ENCODE measurements around the gene CEACAM18.
"Not testable (repeated sequence)": the region's sequence is repeated elsewhere in the genome, so short reads cannot be mapped to it uniquely, and the experiment has no call there.

The CEACAM18 gene

DNA sequence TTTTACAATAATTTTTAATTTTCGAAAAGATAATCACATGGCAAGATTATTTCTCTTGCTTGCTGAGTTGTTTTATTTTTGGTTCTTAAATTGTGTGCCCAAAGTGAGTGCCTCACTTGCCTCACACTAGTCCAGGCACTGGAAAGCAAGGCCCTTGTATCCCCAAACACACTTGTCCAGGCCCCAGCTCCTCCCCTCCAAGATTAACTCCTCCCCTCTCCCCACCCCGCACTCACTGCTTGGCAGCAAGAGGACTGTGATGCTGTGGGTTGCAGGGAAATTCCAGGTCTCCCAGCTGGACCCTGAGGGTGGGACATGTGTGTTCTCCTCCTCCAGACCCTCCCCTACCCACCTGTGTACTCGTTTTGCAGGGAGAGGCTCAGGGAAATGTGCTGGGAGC is 19.3 kb downstream of the CEACAM18 start:
- no peak for DNase-seq (ENCODE audit: low spot score)
- TF ChIP-seq, protein P1, sequence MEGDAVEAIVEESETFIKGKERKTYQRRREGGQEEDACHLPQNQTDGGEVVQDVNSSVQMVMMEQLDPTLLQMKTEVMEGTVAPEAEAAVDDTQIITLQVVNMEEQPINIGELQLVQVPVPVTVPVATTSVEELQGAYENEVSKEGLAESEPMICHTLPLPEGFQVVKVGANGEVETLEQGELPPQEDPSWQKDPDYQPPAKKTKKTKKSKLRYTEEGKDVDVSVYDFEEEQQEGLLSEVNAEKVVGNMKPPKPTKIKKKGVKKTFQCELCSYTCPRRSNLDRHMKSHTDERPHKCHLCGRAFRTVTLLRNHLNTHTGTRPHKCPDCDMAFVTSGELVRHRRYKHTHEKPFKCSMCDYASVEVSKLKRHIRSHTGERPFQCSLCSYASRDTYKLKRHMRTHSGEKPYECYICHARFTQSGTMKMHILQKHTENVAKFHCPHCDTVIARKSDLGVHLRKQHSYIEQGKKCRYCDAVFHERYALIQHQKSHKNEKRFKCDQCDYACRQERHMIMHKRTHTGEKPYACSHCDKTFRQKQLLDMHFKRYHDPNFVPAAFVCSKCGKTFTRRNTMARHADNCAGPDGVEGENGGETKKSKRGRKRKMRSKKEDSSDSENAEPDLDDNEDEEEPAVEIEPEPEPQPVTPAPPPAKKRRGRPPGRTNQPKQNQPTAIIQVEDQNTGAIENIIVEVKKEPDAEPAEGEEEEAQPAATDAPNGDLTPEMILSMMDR (IDR thresholded peaks at IDR 0.05; ENCODE audit: borderline replicate concordance, control extremely low read depth, extremely low read depth, insufficient read depth, missing control alignments) = no peak
- in situ Hi-C loops (cut with MboI; ENCODE audit: low sequenced_read_pairs, unreplicated experiment) = no loop called here

DNA sequence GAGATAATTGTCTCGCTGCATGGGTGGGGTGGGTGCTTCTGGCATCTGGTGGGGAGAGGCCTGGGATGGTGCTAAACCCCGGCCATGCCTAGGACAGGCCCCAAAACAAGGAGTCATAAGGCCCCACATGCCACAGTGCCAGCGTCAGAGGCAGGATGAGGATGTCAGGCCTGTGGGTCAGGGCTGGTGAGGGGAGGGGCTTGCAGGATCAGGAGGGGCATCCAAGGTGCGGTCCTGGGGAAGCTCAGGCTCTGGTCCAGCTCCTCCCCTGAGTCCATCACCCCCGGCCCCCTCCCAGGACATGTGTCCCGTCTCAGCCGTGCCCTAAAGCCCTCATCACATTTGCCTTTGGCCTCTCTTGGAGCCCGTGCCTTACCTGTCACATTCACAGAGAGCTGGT is 22.6 kb downstream of the CEACAM18 start:
- DNase-seq (ENCODE audit: low spot score); in situ Hi-C loops (cut with MboI; ENCODE audit: low sequenced_read_pairs, unreplicated experiment): not testable (repeated sequence)

DNA sequence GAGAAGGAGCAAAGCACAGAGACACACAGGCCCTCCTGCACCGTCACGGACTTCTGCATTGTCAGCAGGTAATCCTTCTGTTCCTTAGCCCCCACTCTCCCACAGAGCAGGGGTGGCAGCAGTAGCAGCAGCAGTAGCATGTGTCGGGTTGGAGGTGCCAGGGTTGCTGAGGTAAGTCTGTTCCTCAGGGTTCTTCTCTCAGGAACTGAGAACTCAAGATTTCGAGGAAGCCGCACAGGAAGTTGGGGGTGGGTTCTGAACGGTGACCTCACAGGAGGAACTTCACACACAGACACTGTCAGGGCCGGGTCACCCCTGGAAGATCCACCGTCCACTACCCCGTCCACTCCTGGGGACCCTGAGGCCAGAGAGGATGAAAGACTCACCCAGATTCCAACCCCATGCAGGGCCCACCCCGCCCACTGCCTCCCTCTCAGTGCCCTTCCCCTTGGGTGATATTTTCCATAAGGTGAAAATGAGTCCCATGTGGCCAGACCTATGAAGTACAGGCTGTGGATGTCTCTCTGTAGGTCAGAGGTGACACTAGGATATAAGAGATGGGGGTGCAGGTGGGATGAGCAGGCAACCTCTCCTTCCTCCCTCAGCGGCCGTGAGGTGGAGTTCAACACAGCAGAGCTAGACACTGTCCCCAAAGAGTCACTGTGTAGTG is 23.4 kb downstream of the CEACAM18 start, which contains the start of gene SIGLEC12:
TSS of gene SIGLEC12 (minus strand) at position 207 of the 670 bp plus-strand sequence. CDS start at position 140, 67 bp downstream.
- in situ Hi-C loops (cut with MboI; ENCODE audit: low sequenced_read_pairs, unreplicated experiment) = no loop called here
- peak; percentile 41 for DNase-seq (ENCODE audit: low spot score)
- TF ChIP-seq, protein P1 (IDR thresholded peaks at IDR 0.05; ENCODE audit: borderline replicate concordance, control extremely low read depth, extremely low read depth, insufficient read depth, missing control alignments) = no peak

DNA sequence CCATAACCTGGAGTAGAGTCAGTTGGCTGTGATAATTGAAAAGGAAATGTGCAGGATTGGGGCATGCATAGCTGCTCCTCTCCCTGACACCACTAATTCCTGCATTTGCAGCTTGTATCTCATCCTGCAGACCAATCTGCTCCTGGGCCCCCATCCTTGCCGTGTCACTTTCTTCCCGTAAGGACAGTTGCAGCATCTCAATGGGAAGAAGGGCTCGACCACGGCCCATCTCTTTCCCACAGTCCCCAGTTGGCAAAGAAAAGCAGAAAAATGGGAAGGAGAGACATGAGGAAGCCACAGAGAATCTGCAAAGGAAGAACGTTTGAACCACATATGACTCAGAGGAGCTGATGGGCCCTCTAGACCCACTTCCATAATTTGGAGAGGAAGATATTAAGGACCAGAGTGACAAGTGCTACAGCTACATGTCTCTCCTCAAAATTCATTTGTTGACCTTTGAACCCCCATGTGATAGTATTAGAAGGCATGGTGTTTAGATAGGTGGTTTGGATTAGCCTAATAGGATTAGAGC is 25.0 kb downstream of the CEACAM18 start:
- DNase-seq (ENCODE audit: low spot score) = no peak
- TF ChIP-seq, protein P1 (IDR thresholded peaks at IDR 0.05; ENCODE audit: borderline replicate concordance, control extremely low read depth, extremely low read depth, insufficient read depth, missing control alignments) = no peak
- in situ Hi-C loops (cut with MboI; ENCODE audit: low sequenced_read_pairs, unreplicated experiment) = no loop called here

DNA sequence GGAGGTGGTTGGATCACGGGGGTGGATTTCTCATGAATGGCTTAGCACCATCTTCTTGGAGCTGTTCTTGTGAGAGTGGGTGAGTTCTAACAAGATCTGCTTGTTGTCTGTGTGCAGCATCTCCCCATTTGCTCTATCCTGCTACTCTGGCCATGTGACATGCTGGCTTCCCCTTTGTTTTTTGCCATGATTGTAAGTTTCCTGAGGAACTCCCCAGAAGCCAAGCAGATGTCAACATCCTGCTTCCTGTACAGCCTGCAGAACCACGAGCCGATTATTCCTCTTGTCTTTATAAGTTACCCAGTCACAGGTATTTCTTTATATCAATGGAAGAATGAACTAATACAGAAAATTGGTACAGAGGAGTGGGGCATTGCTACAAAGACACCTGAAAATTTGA is 25.6 kb downstream of the CEACAM18 start:
- in situ Hi-C loops (cut with MboI; ENCODE audit: low sequenced_read_pairs, unreplicated experiment) = no loop called here
- TF ChIP-seq, protein P1 (IDR thresholded peaks at IDR 0.05; ENCODE audit: borderline replicate concordance, control extremely low read depth, extremely low read depth, insufficient read depth, missing control alignments) = no peak
- DNase-seq (ENCODE audit: low spot score) = no peak

DNA sequence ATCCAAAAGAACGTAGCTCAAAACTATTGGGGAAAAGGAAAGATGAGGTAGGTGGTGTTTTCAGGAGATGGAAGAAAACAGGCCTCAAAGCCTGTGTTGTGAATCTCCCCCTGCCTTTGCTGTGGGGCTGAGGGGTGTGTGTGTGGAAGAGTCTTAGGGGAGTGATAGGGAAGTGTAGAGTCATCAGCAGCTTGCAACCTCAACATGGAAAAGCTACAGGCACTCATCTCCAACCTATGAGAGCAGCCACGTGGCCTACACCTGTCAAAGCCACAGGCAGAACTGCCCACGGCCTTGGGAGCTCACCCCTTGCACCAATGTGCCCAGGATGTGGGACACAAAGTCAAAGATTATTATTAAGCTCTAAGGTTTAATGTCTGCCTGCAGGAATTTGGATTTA is 27.6 kb downstream of the CEACAM18 start:
- no peak for DNase-seq (ENCODE audit: low spot score)
- in situ Hi-C loops (cut with MboI; ENCODE audit: low sequenced_read_pairs, unreplicated experiment) = no loop called here
- TF ChIP-seq, protein P1 (IDR thresholded peaks at IDR 0.05; ENCODE audit: borderline replicate concordance, control extremely low read depth, extremely low read depth, insufficient read depth, missing control alignments) = no peak

DNA sequence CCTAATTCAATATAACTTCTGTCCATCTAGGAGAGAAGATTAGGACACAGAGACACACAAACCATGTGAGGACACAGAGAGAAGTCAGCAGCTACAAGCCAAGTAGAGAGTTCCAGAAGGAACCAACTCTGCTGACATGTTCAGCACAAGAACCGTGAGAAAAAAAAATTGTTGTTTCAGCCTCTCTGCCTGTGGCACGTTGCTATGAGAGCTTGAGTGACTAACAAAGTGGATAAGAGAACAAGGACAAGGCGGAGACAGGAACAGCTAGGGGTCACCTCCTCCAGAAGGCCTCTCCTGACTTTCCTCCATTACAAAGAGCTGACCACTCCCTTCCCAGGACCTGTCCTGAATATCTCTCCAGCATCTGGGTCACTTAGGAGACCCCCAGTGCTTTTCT is 28.9 kb downstream of the CEACAM18 start:
- in situ Hi-C loops (cut with MboI; ENCODE audit: low sequenced_read_pairs, unreplicated experiment) = no loop called here
- DNase-seq (ENCODE audit: low spot score) = no peak
- TF ChIP-seq, protein P1 (IDR thresholded peaks at IDR 0.05; ENCODE audit: borderline replicate concordance, control extremely low read depth, extremely low read depth, insufficient read depth, missing control alignments) = no peak
